Measurements from ENCODE around the gene HOXA6. TPM values are rescaled to one million over a fixed set of nuclear protein-coding genes. Genes with fewer than 3 reads are reported as not detected.
A peak's percentile ranks its signal among the peaks of the same experiment; 100 is the strongest.

The HOXA6 gene
- total RNA-seq, 2 experiments from 2014 or later: 4.1 to 12.0 TPM

DNA sequence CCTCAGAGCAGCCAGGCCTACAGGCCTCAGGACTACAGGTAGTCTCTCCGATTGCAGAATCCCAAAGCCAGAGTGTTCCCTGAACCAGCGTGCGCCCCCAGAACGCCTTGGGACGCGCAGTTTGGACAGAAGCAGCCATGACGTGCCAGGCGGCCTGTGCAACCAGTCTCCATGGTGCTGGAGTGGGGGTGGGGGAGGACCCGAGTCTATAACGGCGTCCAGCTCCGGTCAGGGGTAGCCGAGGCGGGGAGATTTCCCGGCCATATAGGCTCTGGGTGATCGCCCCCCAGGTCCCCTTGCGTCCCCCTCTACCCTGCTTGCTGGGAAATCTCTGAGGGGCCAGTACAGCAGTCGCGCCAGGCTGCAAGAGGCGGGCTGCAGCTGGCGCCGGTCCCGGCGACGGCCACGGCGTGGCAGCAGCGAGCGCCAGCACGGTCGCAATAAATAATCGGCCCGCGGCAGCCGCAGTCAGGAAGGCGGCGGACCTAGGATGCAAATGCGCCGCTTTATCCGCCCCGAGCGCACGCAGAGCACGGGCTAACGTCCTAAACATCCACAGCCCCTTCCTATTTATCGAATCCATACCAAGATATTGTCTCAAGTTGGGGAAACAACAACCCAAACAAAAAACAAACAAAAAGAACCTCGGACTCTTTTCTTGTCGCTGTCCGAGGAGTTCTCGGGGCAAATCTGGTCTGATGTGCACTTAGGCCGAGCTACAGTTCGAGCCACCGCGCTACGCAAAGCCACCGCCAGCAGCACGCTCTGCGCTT is 3.2 kb upstream of the HOXA6 start:
- Histone ChIP-seq H3K79me2 (ENCODE audit: insufficient read depth, low read depth, low read length) (peaks cover 8% of the 10 kb centered on the region; the same call in 1 of the 2 replicates), H3K4me3 (ENCODE audit: low read depth, low read length, poor library complexity, severe bottlenecking) (peak overlapping the region; percentile 75), H3K27ac (ENCODE audit: low read depth, low read length, poor library complexity, severe bottlenecking) (no peak overlapping the region), H3K9me2 (ENCODE audit: insufficient read depth, low read length) (no peaks in the 10 kb centered on the region), H4K20me1 (ENCODE audit: insufficient read depth, low read length) (no peaks in the 10 kb centered on the region), H3K4me1 (ENCODE audit: insufficient read depth, low read length, poor library complexity, severe bottlenecking) (peaks cover 48% of the 10 kb centered on the region), H3K9me3 (ENCODE audit: low read length) (no peaks in the 10 kb centered on the region), H3K4me2 (ENCODE audit: low read length) (peak overlapping the region; percentile 94), H3K36me3 (ENCODE audit: insufficient read depth, low read length) (no peaks in the 10 kb centered on the region), H2AFZ (ENCODE audit: low read length) (peak overlapping the region; percentile 95)
- BruUV-seq (replicated peaks): no TSS peak
- CTCF ChIA-PET (ENCODE audit: unreplicated experiment): interaction anchor here (1.4 kb wide), 1 partner anchor 20 kb away, joined by 5 read pairs; the partner anchor contains the start of gene HOXA4
- POLR2A ChIA-PET: interaction anchor here (0.7 to 2.2 kb wide), 8 partner anchors 9 to 463 kb away, joined by 3 to 5 read pairs (median 4); partner anchors contain the start of genes HOXA1 and HOXA4
- intact Hi-C loops (cut with micrococcal nuclease; ENCODE audit: unreplicated experiment): loop anchor here (2.0 to 10.0 kb wide), 3 partner anchors 54 to 1256 kb away; no protein-coding TSS in a partner anchor
- peak; percentile 86 for DNase-seq (ENCODE audit: low spot score)
- TF ChIP-seq, protein P1, sequence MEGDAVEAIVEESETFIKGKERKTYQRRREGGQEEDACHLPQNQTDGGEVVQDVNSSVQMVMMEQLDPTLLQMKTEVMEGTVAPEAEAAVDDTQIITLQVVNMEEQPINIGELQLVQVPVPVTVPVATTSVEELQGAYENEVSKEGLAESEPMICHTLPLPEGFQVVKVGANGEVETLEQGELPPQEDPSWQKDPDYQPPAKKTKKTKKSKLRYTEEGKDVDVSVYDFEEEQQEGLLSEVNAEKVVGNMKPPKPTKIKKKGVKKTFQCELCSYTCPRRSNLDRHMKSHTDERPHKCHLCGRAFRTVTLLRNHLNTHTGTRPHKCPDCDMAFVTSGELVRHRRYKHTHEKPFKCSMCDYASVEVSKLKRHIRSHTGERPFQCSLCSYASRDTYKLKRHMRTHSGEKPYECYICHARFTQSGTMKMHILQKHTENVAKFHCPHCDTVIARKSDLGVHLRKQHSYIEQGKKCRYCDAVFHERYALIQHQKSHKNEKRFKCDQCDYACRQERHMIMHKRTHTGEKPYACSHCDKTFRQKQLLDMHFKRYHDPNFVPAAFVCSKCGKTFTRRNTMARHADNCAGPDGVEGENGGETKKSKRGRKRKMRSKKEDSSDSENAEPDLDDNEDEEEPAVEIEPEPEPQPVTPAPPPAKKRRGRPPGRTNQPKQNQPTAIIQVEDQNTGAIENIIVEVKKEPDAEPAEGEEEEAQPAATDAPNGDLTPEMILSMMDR (conservative IDR thresholded peaks at IDR 0.05; ENCODE audit: low read length): peak; percentile 84
- no peak for TF ChIP-seq EZH2phosphoT487 (IDR thresholded peaks at IDR 0.05; ENCODE audit: borderline replicate concordance, low read depth, low read length)

DNA sequence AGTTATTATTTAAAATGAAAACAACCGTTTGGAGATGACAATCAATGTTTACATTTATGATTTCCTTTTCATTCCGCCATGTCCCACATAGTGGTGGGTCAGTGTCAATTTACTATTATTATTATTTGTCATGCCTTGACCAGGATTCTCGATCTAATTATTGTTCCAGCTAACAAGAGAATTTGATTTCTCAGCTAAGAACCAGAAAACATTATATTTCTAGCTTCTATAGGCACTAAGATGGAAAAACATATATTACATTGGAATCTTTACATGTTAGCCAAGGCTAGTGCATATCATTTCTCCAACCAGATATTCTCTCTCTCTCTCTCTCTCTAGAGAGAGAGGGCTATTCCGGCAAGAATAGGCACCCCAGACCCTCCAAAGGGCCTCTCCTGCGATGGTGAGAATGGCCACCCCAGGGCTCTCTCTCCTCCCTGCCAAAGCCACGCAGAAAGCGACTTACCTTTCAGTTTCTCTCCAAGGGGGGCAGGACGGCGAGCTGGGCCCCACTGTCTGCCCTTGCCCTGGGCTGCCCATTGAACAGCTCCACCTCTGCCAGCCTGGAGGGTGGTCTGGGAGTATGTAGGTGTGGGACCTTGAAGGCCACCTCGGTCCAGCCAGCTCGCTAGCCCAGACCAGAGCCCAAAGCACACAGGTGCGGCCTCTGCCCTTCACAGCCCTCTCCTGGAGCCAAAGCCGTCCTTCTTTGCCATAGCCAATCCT is 2.4 kb upstream of the HOXA6 start:
- Histone ChIP-seq H3K36me3 (ENCODE audit: insufficient read depth, low read length) (no peaks in the 10 kb centered on the region), H3K9me3 (ENCODE audit: low read length) (no peaks in the 10 kb centered on the region), H3K4me2 (ENCODE audit: low read length) (peak overlapping the region; percentile 94), H4K20me1 (ENCODE audit: insufficient read depth, low read length) (no peaks in the 10 kb centered on the region), H3K4me1 (ENCODE audit: insufficient read depth, low read length, poor library complexity, severe bottlenecking) (peaks cover 40% of the 10 kb centered on the region), H3K4me3 (ENCODE audit: low read depth, low read length, poor library complexity, severe bottlenecking) (peak overlapping the region; percentile 75), H3K79me2 (ENCODE audit: insufficient read depth, low read depth, low read length) (peaks cover 8% of the 10 kb centered on the region; the same call in 1 of the 2 replicates), H2AFZ (ENCODE audit: low read length) (peak overlapping the region; percentile 95), H3K9me2 (ENCODE audit: insufficient read depth, low read length) (no peaks in the 10 kb centered on the region), H3K27ac (ENCODE audit: low read depth, low read length, poor library complexity, severe bottlenecking) (no peak overlapping the region)
- CTCF ChIA-PET (ENCODE audit: unreplicated experiment): interaction anchor here (1.4 kb wide), 1 partner anchor 19 kb away, joined by 5 read pairs; the partner anchor contains the start of gene HOXA4
- intact Hi-C loops (cut with micrococcal nuclease; ENCODE audit: unreplicated experiment): loop anchor here (2.0 to 10.0 kb wide), 3 partner anchors 53 to 1255 kb away; no protein-coding TSS in a partner anchor
- POLR2A ChIA-PET: interaction anchor here (0.7 to 2.2 kb wide), 8 partner anchors 13 to 462 kb away, joined by 3 to 5 read pairs (median 4); partner anchors contain the start of genes HOXA1 and HOXA4
- no peak for TF ChIP-seq EZH2phosphoT487 (IDR thresholded peaks at IDR 0.05; ENCODE audit: borderline replicate concordance, low read depth, low read length)
- TF ChIP-seq, protein P1 (conservative IDR thresholded peaks at IDR 0.05; ENCODE audit: low read length): no peak
- peak; percentile 24 for DNase-seq (ENCODE audit: low spot score)
- BruUV-seq (replicated peaks): no TSS peak
